ENCODE data around the gene NUDT12.

NUDT12 gene

DNA sequence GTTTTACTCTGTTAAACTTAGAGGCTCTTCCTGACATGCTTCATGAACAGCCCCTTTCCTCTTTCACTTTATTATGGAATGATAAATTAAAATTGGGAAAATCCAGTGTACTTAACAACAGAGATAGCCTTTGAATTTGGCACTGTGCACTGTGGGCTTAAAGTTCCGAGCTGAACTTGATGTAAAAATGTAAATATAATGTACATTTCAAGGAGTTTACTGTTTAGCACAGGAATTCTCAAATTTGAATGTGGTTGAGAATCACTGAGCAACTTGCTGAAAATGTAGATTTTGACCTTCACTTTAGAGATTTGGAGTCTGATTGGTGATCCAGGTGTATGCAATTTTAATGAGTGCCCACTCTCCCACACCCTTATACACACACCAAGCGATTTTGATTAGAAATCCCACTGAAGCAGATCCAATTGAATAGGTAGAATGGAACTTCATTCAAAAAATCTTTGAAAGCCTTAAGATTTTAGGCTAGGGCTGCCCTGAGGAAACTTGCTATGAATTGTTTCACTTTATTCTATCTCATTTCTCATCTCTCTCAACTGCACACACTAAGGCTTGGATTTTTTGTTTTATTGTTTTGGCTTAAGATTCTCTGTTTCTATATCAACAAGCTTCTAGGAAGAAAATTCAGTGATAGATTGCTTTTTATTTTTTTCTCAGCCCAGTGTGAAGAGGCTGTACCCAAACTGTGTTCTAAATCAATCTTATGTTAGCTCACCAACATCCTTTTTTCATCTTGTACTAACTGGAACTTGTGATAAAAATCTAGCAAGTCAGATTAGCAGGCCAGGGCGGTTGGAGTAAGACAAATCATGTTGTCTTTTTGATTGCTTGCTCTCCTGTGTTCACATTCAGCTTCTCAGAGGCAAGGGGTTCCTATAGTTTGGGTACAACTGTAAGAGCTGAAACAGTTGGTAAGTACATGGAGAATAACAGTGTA is 22.9 kb downstream of the NUDT12 start:
- DNase-seq, result no peak

DNA sequence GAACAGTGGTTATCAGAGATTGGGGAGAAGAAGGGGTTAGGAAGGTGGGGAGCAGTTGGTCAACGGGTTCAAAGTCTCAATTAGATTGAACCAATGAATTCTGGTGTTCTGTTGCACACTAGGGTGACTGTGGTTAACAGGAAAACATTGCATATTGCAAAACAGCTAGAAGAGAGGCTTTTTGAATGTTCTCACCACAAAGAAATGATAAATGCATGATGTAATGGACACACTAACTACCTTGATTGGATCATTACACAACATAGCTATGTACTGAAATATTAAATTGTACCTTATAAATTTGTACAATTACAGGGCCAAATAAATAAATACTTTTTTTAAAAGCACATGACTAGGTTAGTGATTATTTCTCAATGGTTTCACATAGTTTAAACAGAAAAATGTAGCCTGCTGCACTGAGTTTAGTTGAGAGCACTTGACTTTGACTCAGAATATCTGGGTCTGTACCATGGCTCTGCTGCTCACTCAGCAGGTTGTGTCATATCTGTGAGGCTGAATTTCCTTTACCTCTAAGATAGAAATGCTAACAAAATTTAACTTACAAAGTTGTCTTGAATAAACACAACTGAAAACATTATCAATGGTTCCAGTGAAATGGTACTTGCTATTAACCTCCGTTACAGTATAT is 30.4 kb downstream of the NUDT12 start:
- no peak for DNase-seq

DNA sequence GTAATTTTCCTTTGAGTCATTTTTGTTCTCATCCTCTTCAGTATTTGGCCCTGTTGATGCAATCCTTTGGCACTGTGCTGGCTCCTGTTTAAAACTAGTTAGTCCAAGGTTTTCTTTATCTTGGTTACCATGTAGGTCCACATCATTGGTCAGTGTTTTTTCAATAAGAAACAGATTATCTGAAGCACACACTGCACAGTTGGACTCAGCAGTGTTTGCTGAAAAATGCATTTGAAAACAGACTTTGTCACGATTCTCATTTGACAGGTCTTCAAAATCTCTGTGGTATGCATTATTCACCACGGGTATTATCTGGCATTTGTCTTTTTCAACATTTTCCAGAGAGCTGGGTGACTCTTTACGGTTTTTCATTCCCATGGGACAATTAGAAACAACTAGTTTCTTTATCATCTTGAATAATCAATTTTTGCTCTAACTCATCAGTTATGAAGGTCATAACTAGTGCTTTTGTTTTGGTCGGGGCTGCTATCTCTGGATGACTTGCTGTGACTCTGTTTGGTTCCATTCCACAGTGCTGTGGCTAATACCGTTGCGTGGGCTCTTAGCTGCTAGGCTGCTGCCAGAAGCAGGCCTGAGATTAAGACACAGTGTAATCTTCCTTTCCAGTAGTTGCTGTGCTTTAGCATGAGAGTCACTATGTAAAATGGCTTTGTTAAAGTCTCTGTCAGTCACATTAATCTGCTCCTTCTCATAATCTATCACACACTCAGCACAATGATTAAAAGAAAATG is 36.2 kb downstream of the NUDT12 start:
- DNase-seq, result no peak

DNA sequence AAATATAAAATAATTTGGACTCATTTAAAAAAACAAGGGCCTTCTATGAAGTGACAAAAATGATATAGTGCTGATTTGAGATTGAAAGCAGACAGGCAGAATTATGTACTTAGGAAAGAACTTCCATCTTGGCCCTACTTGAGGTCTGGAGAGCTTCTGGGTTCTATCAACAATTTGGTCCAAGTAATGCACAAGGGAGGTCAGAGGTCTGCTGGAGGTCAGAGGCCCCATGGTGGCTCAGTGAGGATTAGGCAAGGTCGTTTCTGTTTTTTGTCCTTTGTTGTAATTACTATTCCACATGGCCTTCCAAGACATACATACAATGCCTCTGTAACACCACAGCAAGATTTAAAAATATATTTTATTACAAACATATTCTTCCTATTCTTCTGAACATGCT is 37.2 kb downstream of the NUDT12 start:
- no peak for DNase-seq

DNA sequence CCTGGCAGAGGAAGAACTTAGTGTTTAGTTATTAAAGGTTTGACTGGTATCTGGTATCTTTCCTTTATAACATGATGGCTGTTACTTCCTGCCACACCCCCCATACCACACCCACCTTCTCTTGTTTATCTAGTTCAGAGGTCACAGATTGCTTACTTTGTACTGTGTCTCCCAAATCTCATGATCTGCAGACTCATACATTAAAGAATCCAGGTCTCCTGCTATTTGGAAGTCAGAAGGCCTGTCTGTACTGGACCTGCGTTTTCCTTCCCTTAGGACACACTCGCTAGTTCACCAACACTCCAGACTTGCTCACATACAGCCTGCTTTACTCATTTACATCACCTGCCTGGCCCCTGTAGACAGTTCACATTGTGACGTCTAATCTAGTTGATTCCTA is 39.3 kb downstream of the NUDT12 start:
- DNase-seq, result no peak

DNA sequence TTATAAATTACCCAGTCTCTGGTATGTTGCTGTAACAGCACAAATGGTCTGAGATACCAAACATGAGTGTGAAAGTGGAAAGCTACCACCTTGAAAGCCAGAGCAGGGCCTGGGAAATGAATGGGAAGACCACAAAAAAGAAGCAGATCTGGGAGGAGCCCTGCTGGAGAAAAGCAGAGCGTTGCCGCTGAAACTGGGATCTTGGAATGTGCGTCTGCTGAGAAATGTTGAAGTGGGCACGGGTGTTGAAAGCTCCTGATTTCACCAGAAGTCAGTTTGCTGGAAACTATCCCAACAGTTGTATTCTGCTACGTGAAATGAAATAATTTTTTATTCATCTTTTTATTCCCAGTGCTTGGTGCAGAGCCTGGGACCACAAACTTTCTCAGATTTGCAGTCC is 40.0 kb downstream of the NUDT12 start:
- DNase-seq, result no peak

DNA sequence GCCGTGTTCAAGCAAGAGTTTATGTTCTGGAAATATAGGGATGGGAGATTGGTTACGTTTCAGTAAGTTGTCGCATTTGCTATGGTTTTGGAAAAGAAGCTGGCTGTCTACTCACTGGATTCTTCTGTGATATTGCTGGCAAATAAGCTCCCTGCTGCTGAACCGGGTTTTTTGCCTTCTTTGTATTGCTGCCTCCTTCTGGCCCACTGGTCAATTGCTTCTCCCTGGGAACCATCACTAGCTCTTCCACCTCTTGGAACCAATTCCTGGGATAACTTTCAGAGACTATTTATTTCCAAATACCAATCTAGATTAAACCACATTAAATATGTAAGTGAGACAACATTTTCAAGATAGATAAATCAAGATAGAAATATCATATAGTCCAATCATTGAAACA is 43.0 kb downstream of the NUDT12 start:
- DNase-seq, result no peak

DNA sequence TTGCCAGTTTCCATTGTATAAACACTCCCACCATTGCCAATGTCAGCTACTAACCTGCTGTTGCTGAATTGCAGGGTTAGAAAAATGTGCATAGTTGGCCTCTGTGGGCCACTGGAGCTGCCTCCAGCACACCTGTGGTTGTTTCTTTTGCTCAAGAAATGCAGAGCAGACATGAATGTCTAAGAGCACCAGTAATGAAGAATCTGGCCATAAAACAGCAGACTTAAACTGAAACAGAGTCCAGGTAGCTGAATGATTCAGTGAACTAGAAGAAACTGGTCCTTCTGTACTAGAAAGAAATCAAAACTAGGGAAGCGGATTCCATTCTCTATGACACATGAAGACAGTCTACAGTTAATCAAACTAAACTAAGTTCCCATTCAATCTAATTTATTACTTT is 48.2 kb downstream of the NUDT12 start:
- no peak for DNase-seq

DNA sequence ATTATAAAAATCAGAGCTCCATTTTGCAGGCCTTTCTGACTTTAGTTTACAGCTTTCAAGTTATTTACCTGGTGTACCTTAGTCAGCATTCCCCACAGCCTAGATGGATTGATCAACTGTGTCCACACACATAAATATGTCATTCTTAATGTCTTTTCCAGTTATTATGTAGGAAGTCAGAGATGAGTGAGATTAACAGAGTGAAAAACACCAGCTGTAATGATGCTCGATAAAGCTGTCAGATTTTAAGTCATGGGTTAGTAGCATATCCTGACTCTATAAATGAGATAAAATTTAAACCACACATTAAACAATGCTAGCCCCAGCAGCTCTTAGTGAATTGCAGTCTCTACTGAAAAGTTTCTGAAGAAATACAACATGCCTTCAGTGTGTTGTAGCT is 48.9 kb downstream of the NUDT12 start:
- DNase-seq, result no peak

DNA sequence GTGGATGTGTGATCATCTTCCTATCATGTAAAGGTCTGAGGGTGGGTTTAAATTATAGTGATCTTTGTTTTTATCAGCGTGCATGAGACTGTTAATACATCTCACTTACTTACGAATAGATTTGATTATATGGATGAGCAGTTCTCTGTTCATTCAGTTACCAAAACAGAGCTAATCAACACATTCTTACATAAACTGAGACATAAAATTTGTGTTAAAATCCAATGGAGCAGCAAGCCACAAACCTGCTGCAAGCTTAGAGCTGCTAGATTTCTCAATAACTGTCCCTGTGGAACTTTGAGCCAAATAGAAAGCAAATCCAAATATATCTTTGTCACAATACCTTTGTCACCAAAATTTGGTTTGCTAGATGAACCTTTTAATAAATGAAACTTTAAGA is 50.1 kb downstream of the NUDT12 start:
- no peak for DNase-seq

DNA sequence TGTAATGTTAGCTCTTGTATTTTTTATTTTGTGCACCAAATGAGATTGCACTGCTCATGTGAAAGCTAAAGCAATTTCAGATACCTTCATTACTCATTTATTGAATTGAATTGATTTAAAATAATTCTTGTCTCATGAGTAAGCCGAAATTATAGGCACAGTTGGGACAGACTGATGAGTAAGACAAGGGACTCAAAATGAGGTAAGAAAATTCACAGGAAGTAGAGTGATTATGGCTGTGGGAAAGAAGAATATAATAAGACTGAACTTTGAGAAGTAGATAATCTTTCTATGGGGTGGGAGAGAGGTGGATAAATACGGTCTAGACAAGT is 51.1 kb downstream of the NUDT12 start:
- DNase-seq, result no peak

DNA sequence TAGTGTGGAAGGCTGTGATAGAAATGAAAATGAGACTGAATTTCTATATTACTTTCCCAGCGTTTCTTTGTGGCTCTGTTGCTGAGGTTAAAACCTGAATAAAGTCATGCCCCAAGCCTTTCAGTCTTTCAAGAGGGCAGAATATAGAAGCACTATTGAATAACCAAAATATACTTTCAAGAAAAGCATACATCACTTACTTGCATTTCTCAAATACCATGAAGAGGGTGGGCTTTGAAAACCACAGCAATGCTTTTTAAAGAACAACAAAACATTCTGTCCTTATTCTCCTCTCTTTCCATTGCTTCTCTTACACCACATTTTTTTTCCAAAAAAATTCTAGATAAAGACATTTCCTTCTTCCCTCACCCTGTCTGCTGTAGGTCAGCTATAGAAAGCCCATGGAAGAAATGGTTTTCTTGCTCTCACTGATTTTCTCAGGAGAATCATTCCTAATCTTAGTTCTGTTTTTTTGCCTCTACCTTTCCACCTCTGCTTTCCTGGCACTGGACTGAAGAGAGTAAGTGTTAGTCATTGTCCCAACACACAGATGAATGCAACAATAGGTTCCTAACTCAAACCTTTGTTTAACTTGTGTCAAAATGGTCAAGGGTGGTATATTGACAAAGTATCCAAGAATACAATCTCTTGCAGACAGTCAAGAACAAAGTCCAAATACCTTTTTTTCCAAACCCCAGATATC is 51.6 kb downstream of the NUDT12 start:
- no peak for DNase-seq

DNA sequence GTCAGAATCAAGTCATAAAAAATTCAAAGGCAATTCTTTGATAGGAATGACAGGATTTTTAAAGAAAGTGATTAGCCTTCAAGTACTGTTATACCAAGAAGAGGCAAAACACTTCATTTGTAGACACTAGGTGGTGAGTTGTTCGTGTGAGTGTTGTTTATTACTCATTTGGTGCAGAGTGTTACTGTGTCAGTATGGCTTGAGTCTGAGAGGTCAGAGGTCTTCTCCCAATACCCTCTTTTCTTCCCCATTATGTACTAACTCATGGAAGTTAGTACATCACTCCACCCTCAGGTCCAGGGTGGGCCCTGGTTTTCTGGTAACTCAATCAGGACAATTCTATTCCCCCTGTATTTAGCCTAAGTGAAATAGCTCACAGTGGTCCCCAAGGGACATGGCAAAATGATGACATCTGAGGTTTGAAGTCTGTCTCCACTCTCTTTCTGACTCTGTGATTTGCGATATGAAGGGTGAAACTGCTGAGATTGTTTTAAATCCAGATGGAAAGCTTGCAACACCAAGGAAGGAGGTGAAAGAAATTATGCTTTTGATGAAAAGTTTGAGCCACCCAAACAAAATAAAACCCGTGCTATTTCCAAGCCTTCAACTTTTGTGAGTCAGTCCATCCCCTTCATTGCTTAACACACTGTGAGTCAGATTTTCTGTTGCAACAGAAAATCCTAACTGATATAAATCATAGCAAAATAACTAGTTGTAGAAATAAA is 56.8 kb downstream of the NUDT12 start:
- DNase-seq, result no peak

DNA sequence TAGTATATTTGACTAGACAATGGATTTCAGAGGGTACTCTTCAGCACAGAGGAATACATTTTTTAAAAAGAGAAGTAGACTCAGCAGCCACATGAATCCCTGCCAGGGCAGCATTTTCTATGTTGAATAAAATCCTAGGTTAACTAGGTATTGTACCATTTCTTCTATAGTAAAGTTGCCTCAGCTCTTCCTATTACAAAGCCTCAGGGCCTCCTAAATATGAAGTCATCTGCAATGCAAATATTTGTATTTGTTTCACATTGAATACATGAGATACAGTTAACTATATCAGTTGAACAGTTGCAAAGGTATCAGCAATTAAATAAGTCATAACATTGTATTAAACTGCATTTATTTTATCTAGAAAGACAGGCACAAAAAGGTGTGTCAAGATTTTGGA is 59.5 kb downstream of the NUDT12 start:
- no peak for DNase-seq

DNA sequence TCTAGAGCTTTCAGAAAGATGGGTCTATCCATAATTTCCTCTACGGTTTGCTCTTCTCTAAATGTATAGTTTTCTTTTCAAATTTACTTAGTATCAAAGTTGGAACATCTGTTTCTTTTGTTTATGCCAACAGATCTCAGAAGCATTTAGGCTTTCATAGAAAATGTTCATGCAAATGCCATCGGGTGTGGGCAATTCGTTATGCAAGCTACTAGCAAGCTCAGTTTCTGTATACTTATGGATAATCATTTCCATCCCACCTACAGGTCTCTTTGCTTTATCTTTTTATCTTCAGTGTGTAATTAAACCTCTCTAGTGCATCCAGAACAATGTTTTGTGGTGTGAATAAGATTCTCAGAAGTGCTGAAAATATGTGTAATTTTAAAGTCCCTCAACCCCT is 59.9 kb downstream of the NUDT12 start:
- DNase-seq, result no peak
